Liver (tissue), 9 donors: ENCODE measurements around the gene GIMAP7. TPM values are rescaled to one million over a fixed set of nuclear protein-coding genes. Genes with fewer than 3 reads are reported as not detected.

Experiments used
- DNase-seq: peaks from one replicate; pipeline ENCODE4 v3.0.0-alpha.2; 2017; ENCODE audit warnings: low spot score
- H3K27ac ChIP-seq, 2 donors: one replicate each; pipeline ENCODE4 v1.7.0; 2013; ENCODE audit warnings: inconsistent platforms in 2 of 2, low read length in 2 of 2, control low read depth in 1 of 2, low read depth in 1 of 2, mild to moderate bottlenecking in 1 of 2
- H3K27me3 ChIP-seq, 4 donors: one replicate each; pipeline versions ENCODE4 v1.6.1 to v1.7.0; 2013; ENCODE audit warnings: low read length in 3 of 4, inconsistent platforms in 1 of 4, mild to moderate bottlenecking in 1 of 4, moderate library complexity in 1 of 4; ENCODE audit not compliant: control insufficient read depth in 4 of 4, insufficient read depth in 4 of 4
- H3K36me3 ChIP-seq, 4 donors: one replicate each; pipeline versions ENCODE4 v1.6.1 to v1.7.0; 2013; ENCODE audit warnings: low read length in 3 of 4, mild to moderate bottlenecking in 3 of 4, low read depth in 1 of 4, moderate library complexity in 1 of 4; ENCODE audit not compliant: control insufficient read depth in 4 of 4, insufficient read depth in 3 of 4
- H3K4me1 ChIP-seq, 4 donors: one replicate each; pipeline versions ENCODE4 v1.6.1 to v1.7.0; 2013; ENCODE audit warnings: low read length in 3 of 4, mild to moderate bottlenecking in 3 of 4, moderate library complexity in 1 of 4; ENCODE audit not compliant: control insufficient read depth in 4 of 4, insufficient read depth in 4 of 4
- H3K4me3 ChIP-seq, 3 donors: one replicate each; pipeline versions ENCODE4 v1.6.1 to v1.7.0; 2013; ENCODE audit warnings: low read length in 3 of 3, control low read depth in 1 of 3, low read depth in 1 of 3, mild to moderate bottlenecking in 1 of 3
- H3K9ac ChIP-seq, 2 donors: one replicate each; pipeline ENCODE4 v1.7.0; 2013; ENCODE audit warnings: low read length in 2 of 2, mild to moderate bottlenecking in 2 of 2, moderate library complexity in 2 of 2, control low read depth in 1 of 2, low read depth in 1 of 2
- H3K9me3 ChIP-seq, 4 donors: one replicate each; pipeline versions ENCODE4 v1.6.1 to v1.7.0; 2013; ENCODE audit warnings: low read length in 3 of 4; ENCODE audit not compliant: control insufficient read depth in 4 of 4
- ATF3 ChIP-seq: IDR thresholded peaks from 2 replicates; pipeline ENCODE4 v1.6.1; 2016; ENCODE audit warnings: antibody characterized with exemption
- CTCF ChIP-seq: fragments of 150-350 bp; IDR thresholded peaks from 2 replicates; pipeline ENCODE4 v1.5.1; 2017; ENCODE audit warnings: improper control_type of control experiment, low read depth, low read length; ENCODE audit not compliant: missing input control
- EGR1 ChIP-seq, 2 donors: IDR thresholded peaks; 2 replicates each; pipeline ENCODE4 v1.6.1; 2016 to 2018; ENCODE audit warnings: antibody characterized with exemption in 2 of 2, low read depth in 2 of 2
- FOXA1 ChIP-seq: IDR thresholded peaks from 2 replicates; pipeline ENCODE4 v1.6.1; 2016; ENCODE audit warnings: antibody characterized with exemption
- FOXA2 ChIP-seq: IDR thresholded peaks from 2 replicates; pipeline ENCODE4 v1.6.1; 2016; ENCODE audit warnings: antibody characterized with exemption
- GABPA ChIP-seq, 2 donors: IDR thresholded peaks in 1 of 2; conservative IDR thresholded peaks in 1 of 2; 2 replicates each; pipeline ENCODE4 v1.6.1; 2016; ENCODE audit warnings: antibody characterized with exemption in 2 of 2, mild to moderate bottlenecking in 1 of 2, moderate library complexity in 1 of 2
- HNF4A ChIP-seq, 2 donors: conservative IDR thresholded peaks; 2 replicates each; pipeline ENCODE4 v1.6.1; 2016; ENCODE audit warnings: antibody characterized with exemption in 2 of 2, mild to moderate bottlenecking in 2 of 2
- HNF4G ChIP-seq: IDR thresholded peaks from 2 replicates; pipeline ENCODE4 v1.6.1; 2016; ENCODE audit warnings: antibody characterized with exemption
- JUND ChIP-seq, 2 donors: IDR thresholded peaks; 2 replicates each; pipeline ENCODE4 v1.6.1; 2016; ENCODE audit warnings: antibody characterized with exemption in 2 of 2
- NR2F2 ChIP-seq: IDR thresholded peaks from 2 replicates; pipeline ENCODE4 v1.6.1; 2016; ENCODE audit warnings: antibody characterized with exemption
- RAD21 ChIP-seq, 2 donors: IDR thresholded peaks; 2 replicates each; pipeline ENCODE4 v1.6.1; 2016; ENCODE audit warnings: antibody characterized with exemption in 2 of 2, mild to moderate bottlenecking in 2 of 2
- REST ChIP-seq: IDR thresholded peaks from 2 replicates; pipeline ENCODE4 v1.6.1; 2016; ENCODE audit warnings: antibody characterized with exemption, mild to moderate bottlenecking
- RXRA ChIP-seq, 2 donors: IDR thresholded peaks; 2 replicates each; pipeline ENCODE4 v1.6.1; 2017 to 2018; ENCODE audit warnings: antibody characterized with exemption in 2 of 2, mild to moderate bottlenecking in 1 of 2
- SP1 ChIP-seq: IDR thresholded peaks from 2 replicates; pipeline ENCODE4 v1.6.1; 2018; ENCODE audit warnings: antibody characterized with exemption, mild to moderate bottlenecking
- TAF1 ChIP-seq: conservative IDR thresholded peaks from 2 replicates; pipeline ENCODE4 v1.6.1; 2016; ENCODE audit warnings: antibody characterized with exemption, mild to moderate bottlenecking
- ZBTB33 ChIP-seq: IDR thresholded peaks from 2 replicates; pipeline ENCODE4 v1.6.1; 2016; ENCODE audit warnings: antibody characterized with exemption
- WGBS: extraction: QIAGEN DNeasy Blood & Tissue Kit; methylation state at CpG from one replicate; pipeline ENCODE4 v1.1.7; 2013; 5-methylcytosine and 5-hydroxymethylcytosine counted together
- polyA plus RNA-seq, 2 donors: library from polyadenylated mRNA; stranded (reverse) in 1 of 2; unstranded in 1 of 2; fragments of 200-250 nt in 1 of 2; fragments of >200 nt in 1 of 2; fragmentation: Nextera tagmentation in 1 of 2; extraction: Ambion mirVana in 1 of 2; gene quantifications; one replicate each; pipeline versions ENCODE4 v1.2.1 to v1.2.3, GENCODE V29; 2013 to 2015
- total RNA-seq, 2 donors: library from RNA; depleted of rRNA; stranded (reverse); fragments of >200 nt; gene quantifications; one replicate each; pipeline ENCODE4 v1.2.3, GENCODE V29; 2014
- donor health status: healthy.
- donor health status: healthy.
- donor health status: healthy.
- donor health status: healthy.
- donor health status: healthy.

Gene GIMAP7
- total and polyA plus RNA-seq, 4 donors = 4.8 to 12.8 (median 10.5) TPM

GRCh38 chr7:150507947-150508602, 6.6 kb upstream of the GIMAP7 start:
- DNase-seq = no peak
- no peaks in the 10 kb centered on the region for H3K4me1 ChIP-seq
- H3K27me3 ChIP-seq = no peaks in the 10 kb centered on the region
- H3K9me3 ChIP-seq = no peaks in the 10 kb centered on the region
- no peak overlapping the region for H3K4me3 ChIP-seq
- H3K36me3 ChIP-seq = no peaks in the 10 kb centered on the region
- WGBS = 93% methylated on average over 4 of the region's 4 CpGs
- H3K27ac ChIP-seq = no peak overlapping the region
- TF ChIP-seq RXRA (IDR thresholded peaks at IDR 0.05) = no peak
- TF ChIP-seq ZBTB33 = no peak
- no peak for TF ChIP-seq ATF3
- no peak overlapping the region for H3K9ac ChIP-seq

GRCh38 chr7:150511048-150511447, 3.6 kb upstream of the GIMAP7 start:
- H3K36me3 ChIP-seq = no peaks in the 10 kb centered on the region
- no peaks in the 10 kb centered on the region for H3K27me3 ChIP-seq
- DNase-seq = no peak
- H3K27ac ChIP-seq = no peak overlapping the region
- TF ChIP-seq TAF1 (no peak), HNF4G (no peak), FOXA2 (no peak), SP1 (no peak), ZBTB33 (no peak), FOXA1 (no peak), EGR1 (IDR thresholded peaks at IDR 0.05; ENCODE audit: low read depth in 2 of 2) (no peak), RAD21 (IDR thresholded peaks at IDR 0.05) (no peak), NR2F2 (no peak), RXRA (IDR thresholded peaks at IDR 0.05) (no peak), CTCF (no peak), HNF4A (conservative IDR thresholded peaks at IDR 0.05) (no peak), GABPA (IDR thresholded peaks at IDR 0.05 in 1 of 2, conservative IDR thresholded peaks at IDR 0.05 in 1 of 2) (no peak), JUND (IDR thresholded peaks at IDR 0.05) (no peak), REST (no peak), ATF3 (no peak)
- H3K4me3 ChIP-seq = no peak overlapping the region
- no peaks in the 10 kb centered on the region for H3K9me3 ChIP-seq
- H3K9ac ChIP-seq = no peak overlapping the region
- H3K4me1 ChIP-seq = no peaks in the 10 kb centered on the region
- WGBS = 70% methylated on average over 2 of the region's 2 CpGs
